GM23338 (cell line): ENCODE measurements around the gene KISS1R. TPM values are rescaled to one million over a fixed set of nuclear protein-coding genes. Genes with fewer than 3 reads are reported as not detected.

Source experiments
- ATAC-seq: fragments of 200-7000 bp; cut with Tn5 transposase; 3 replicates; pipeline ENCODE4 v1.9.1; 2020
- DNase-seq: peaks from one replicate; pipeline ENCODE4 v3.0.0-alpha.2; 2015; ENCODE audit warnings: low spot score
- H2AFZ ChIP-seq: fragments of 200-600 bp; sonication (generic); 2 replicates; pipeline ENCODE4 v1.8.0; 2016; ENCODE audit warnings: antibody characterized with exemption, mild to moderate bottlenecking, moderate library complexity
- H3F3A ChIP-seq: fragments of 200-600 bp; sonication (generic); replicated peaks from 2 replicates; pipeline ENCODE4 v1.8.0; 2017; ENCODE audit warnings: antibody characterized with exemption, mixed run types, low read depth
- H3K27ac ChIP-seq: fragments of 200-600 bp; sonication (generic); 2 replicates; pipeline ENCODE4 v1.6.1; 2016; ENCODE audit warnings: low read depth
- H3K27me3 ChIP-seq: fragments of 200-600 bp; sonication (generic); 2 replicates; pipeline ENCODE4 v1.8.0; 2016; ENCODE audit warnings: mild to moderate bottlenecking, mixed run types, moderate library complexity; ENCODE audit not compliant: insufficient read depth
- H3K36me3 ChIP-seq: fragments of 200-600 bp; sonication (generic); 2 replicates; pipeline ENCODE4 v1.8.0; 2016; ENCODE audit warnings: mild to moderate bottlenecking; ENCODE audit not compliant: insufficient read depth
- H3K4me1 ChIP-seq: fragments of 200-600 bp; sonication (generic); 2 replicates; pipeline ENCODE4 v1.8.0; 2016; ENCODE audit warnings: mild to moderate bottlenecking, moderate library complexity; ENCODE audit not compliant: insufficient read depth
- H3K4me2 ChIP-seq: fragments of 200-600 bp; sonication (generic); 2 replicates; pipeline ENCODE4 v1.7.1; 2017; ENCODE audit warnings: mixed run types
- H3K4me3 ChIP-seq: fragments of 200-600 bp; sonication (generic); 2 replicates; pipeline ENCODE4 v1.6.1; 2016; ENCODE audit warnings: mixed run types
- H3K79me2 ChIP-seq: fragments of 200-600 bp; sonication (generic); replicated peaks from 2 replicates; pipeline ENCODE4 v1.8.0; 2017; ENCODE audit warnings: mild to moderate bottlenecking; ENCODE audit not compliant: insufficient read depth
- H3K9me2 ChIP-seq: fragments of 200-600 bp; sonication (generic); 2 replicates; pipeline ENCODE4 v1.8.0; 2017; ENCODE audit not compliant: insufficient read depth
- H4K20me1 ChIP-seq: fragments of 200-600 bp; sonication (generic); replicated peaks from 2 replicates; pipeline ENCODE4 v1.8.0; 2017; ENCODE audit warnings: mild to moderate bottlenecking; ENCODE audit not compliant: insufficient read depth
- H3K27ac Mint-ChIP-seq: 2 replicates; pipeline ENCODE4 v1.8.0; 2020; ENCODE audit warnings: inconsistent platforms, mild to moderate bottlenecking, moderate library complexity, mixed read lengths
- H3K27me3 Mint-ChIP-seq: 3 replicates; pipeline ENCODE4 v1.8.0; 2022; ENCODE audit warnings: low read depth, mild to moderate bottlenecking, moderate library complexity, mixed read lengths, inconsistent platforms; ENCODE audit not compliant: insufficient read depth, poor library complexity
- H3K36me3 Mint-ChIP-seq: 3 replicates; pipeline ENCODE4 v1.8.0; 2021; ENCODE audit warnings: low read depth, mild to moderate bottlenecking, inconsistent platforms, moderate library complexity, mixed read lengths
- H3K4me1 Mint-ChIP-seq: 3 replicates; pipeline ENCODE4 v1.8.0; 2020; ENCODE audit warnings: mild to moderate bottlenecking, inconsistent platforms, mixed read lengths
- H3K4me3 Mint-ChIP-seq: 3 replicates; pipeline ENCODE4 v1.8.0; 2021; ENCODE audit warnings: moderate library complexity, mild to moderate bottlenecking, inconsistent platforms, mixed read lengths
- H3K9me3 Mint-ChIP-seq: 3 replicates; pipeline ENCODE4 v1.8.0; 2020; ENCODE audit warnings: moderate library complexity, mild to moderate bottlenecking, inconsistent platforms, mixed read lengths
- JUNB ChIP-seq: IDR thresholded peaks from one replicate; pipeline ENCODE4 v1.6.1; 2016; ENCODE audit warnings: antibody characterized with exemption; ENCODE audit not compliant: unreplicated experiment
- STAT1 ChIP-seq: IDR thresholded peaks from one replicate; pipeline ENCODE4 v1.6.1; 2016; ENCODE audit warnings: antibody characterized with exemption; ENCODE audit not compliant: unreplicated experiment
- ZNF331 ChIP-seq: fragments of 250-450 bp; sonication (Bioruptor Pico); IDR thresholded peaks from 2 replicates; pipeline ENCODE4 v1.5.0; 2020; ENCODE audit warnings: low read depth, mild to moderate bottlenecking, moderate library complexity
- polyA plus RNA-seq: library from polyadenylated mRNA; unstranded; fragments of >200 nt; fragmentation: Nextera tagmentation; extraction: Ambion mirVana; gene quantifications from 2 replicates; pipeline ENCODE4 v1.2.1, GENCODE V29; 2016
- total RNA-seq: library from RNA; depleted of rRNA; stranded (reverse); fragments of >200 nt; shearing (Covaris generic); gene quantifications from 2 replicates; pipeline ENCODE4 v1.2.3, GENCODE V29; 2014
- TF ChIP-seq, protein P1 (sequence below): fragments of 250-450 bp; sonication (Bioruptor Pico); IDR thresholded peaks from 2 replicates; pipeline ENCODE4 v1.5.0; 2020; ENCODE audit warnings: mild to moderate bottlenecking, moderate library complexity

Gene KISS1R
- total and polyA plus RNA-seq, 2 experiments from 2014 or later: 0.78 to 4.0 TPM

DNA sequence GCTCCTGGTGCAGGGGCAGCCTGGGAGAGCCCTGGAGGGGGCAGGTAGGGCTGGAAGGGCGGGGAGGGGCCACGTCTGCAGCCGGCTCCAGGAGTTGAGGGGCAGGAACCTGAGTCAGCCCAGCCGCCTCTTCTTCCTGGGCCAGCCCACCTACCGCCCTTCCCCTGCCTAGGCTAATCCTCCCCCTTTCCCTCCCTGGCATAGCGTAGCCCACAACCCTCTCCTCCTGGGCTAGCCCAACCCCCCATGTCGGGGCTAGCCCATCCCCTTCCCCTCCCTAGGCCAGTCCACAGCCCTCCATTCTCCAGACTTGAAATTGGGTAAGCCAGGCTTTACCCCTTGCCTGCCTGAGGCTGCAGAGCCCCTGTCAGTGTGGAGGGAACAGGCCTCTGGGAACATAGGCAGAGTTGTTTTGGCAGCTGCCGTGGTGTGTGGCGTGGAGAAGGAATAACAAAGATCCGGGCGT lies 46.4 kb downstream of the KISS1R start:
- no peak overlapping the region for H3K27ac Mint-ChIP-seq
- Histone ChIP-seq H3K4me3 (no peak overlapping the region), H3K4me2 (no peak overlapping the region), H3K36me3 (peaks cover 10% of the 10 kb centered on the region), H2AFZ (no peak overlapping the region), H3K9me2 (no peaks in the 10 kb centered on the region), H3K4me1 (no peaks in the 10 kb centered on the region), H3F3A (0 out of 2 replicates have a peak, but pooled peaks cover 7% of the 10 kb centered on the region), H3K79me2 (no peaks in the 10 kb centered on the region), H4K20me1 (no peaks in the 10 kb centered on the region), H3K27me3 (no peaks in the 10 kb centered on the region), H3K27ac (no peak overlapping the region)
- peaks cover 15% of the 10 kb centered on the region for H3K4me1 Mint-ChIP-seq
- H3K27me3 Mint-ChIP-seq: peaks cover 20% of the 10 kb centered on the region
- TF ChIP-seq, protein P1, sequence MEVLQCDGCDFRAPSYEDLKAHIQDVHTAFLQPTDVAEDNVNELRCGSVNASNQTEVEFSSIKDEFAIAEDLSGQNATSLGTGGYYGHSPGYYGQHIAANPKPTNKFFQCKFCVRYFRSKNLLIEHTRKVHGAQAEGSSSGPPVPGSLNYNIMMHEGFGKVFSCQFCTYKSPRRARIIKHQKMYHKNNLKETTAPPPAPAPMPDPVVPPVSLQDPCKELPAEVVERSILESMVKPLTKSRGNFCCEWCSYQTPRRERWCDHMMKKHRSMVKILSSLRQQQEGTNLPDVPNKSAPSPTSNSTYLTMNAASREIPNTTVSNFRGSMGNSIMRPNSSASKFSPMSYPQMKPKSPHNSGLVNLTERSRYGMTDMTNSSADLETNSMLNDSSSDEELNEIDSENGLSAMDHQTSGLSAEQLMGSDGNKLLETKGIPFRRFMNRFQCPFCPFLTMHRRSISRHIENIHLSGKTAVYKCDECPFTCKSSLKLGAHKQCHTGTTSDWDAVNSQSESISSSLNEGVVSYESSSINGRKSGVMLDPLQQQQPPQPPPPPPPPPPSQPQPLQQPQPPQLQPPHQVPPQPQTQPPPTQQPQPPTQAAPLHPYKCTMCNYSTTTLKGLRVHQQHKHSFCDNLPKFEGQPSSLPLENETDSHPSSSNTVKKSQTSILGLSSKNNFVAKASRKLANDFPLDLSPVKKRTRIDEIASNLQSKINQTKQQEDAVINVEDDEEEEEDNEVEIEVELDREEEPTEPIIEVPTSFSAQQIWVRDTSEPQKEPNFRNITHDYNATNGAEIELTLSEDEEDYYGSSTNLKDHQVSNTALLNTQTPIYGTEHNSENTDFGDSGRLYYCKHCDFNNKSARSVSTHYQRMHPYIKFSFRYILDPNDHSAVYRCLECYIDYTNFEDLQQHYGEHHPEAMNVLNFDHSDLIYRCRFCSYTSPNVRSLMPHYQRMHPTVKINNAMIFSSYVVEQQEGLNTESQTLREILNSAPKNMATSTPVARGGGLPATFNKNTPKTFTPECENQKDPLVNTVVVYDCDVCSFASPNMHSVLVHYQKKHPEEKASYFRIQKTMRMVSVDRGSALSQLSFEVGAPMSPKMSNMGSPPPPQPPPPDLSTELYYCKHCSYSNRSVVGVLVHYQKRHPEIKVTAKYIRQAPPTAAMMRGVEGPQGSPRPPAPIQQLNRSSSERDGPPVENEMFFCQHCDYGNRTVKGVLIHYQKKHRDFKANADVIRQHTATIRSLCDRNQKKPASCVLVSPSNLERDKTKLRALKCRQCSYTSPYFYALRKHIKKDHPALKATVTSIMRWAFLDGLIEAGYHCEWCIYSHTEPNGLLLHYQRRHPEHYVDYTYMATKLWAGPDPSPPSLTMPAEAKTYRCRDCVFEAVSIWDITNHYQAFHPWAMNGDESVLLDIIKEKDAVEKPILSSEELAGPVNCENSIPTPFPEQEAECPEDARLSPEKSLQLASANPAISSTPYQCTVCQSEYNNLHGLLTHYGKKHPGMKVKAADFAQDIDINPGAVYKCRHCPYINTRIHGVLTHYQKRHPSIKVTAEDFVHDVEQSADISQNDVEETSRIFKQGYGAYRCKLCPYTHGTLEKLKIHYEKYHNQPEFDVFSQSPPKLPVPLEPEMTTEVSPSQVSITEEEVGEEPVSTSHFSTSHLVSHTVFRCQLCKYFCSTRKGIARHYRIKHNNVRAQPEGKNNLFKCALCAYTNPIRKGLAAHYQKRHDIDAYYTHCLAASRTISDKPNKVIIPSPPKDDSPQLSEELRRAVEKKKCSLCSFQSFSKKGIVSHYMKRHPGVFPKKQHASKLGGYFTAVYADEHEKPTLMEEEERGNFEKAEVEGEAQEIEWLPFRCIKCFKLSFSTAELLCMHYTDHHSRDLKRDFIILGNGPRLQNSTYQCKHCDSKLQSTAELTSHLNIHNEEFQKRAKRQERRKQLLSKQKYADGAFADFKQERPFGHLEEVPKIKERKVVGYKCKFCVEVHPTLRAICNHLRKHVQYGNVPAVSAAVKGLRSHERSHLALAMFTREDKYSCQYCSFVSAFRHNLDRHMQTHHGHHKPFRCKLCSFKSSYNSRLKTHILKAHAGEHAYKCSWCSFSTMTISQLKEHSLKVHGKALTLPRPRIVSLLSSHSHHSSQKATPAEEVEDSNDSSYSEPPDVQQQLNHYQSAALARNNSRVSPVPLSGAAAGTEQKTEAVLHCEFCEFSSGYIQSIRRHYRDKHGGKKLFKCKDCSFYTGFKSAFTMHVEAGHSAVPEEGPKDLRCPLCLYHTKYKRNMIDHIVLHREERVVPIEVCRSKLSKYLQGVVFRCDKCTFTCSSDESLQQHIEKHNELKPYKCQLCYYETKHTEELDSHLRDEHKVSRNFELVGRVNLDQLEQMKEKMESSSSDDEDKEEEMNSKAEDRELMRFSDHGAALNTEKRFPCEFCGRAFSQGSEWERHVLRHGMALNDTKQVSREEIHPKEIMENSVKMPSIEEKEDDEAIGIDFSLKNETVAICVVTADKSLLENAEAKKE (CRISPR knock-in tag): no peak
- TF ChIP-seq STAT1 (no peak), ZNF331 (CRISPR knock-in tag) (no peak), JUNB (no peak)
- ATAC-seq (peak; percentile 44), DNase-seq (no peak)
- no peak overlapping the region for H3K4me3 Mint-ChIP-seq
- peaks cover 65% of the 10 kb centered on the region for H3K36me3 Mint-ChIP-seq
- H3K9me3 Mint-ChIP-seq: peaks cover 9% of the 10 kb centered on the region; the same call in 2 of the 3 replicates

DNA sequence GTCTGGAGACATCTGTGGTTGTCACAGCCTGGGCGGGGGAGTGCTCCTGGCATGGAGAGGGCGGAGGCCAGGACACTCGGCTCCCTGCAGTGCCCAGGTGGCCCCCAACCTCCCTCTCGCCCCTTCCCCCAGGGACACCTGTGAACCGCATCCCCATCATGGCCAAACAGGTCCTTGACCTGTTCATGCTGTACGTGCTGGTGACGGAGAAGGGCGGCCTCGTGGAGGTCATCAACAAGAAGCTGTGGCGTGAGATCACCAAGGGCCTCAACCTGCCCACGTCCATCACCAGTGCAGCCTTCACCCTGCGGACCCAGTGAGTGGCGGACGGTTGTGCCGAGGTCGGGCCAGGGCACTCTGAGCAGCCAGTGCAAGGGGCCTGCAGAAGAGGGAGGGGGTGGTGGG lies 47.0 kb downstream of the KISS1R start:
- ATAC-seq (no peak), DNase-seq (no peak)
- H3K36me3 ChIP-seq: peaks cover 16% of the 10 kb centered on the region
- H3K4me3 Mint-ChIP-seq: no peak overlapping the region
- no peaks in the 10 kb centered on the region for H3K27me3 ChIP-seq
- H3K36me3 Mint-ChIP-seq: peaks cover 68% of the 10 kb centered on the region
- no peaks in the 10 kb centered on the region for H4K20me1 ChIP-seq
- H3K9me2 ChIP-seq: no peaks in the 10 kb centered on the region
- peaks cover 12% of the 10 kb centered on the region for H3K4me1 Mint-ChIP-seq
- peaks cover 17% of the 10 kb centered on the region for H3K27me3 Mint-ChIP-seq
- no peaks in the 10 kb centered on the region for H3K79me2 ChIP-seq
- H3K4me3 ChIP-seq: no peak overlapping the region
- no peak overlapping the region for H3K4me2 ChIP-seq
- 0 out of 2 replicates have a peak, but pooled peaks cover 7% of the 10 kb centered on the region for H3F3A ChIP-seq
- no peak overlapping the region for H3K27ac Mint-ChIP-seq
- H3K9me3 Mint-ChIP-seq: peaks cover 14% of the 10 kb centered on the region; the same call in 2 of the 3 replicates
- no peak overlapping the region for H2AFZ ChIP-seq
- H3K4me1 ChIP-seq: no peaks in the 10 kb centered on the region
- no peak overlapping the region for H3K27ac ChIP-seq
- TF ChIP-seq, protein P1 (CRISPR knock-in tag): no peak
- TF ChIP-seq ZNF331 (CRISPR knock-in tag): no peak
